LNCAP (cell line): ENCODE measurements around the gene ZNF620.

Experiments
- TF ChIP-seq, protein P1 (sequence below): fragments of 450-650 bp; IDR thresholded peaks from 2 replicates; pipeline ENCODE4 v1.5.1; 2017; ENCODE audit warnings: mild to moderate bottlenecking

Gene ZNF620

DNA sequence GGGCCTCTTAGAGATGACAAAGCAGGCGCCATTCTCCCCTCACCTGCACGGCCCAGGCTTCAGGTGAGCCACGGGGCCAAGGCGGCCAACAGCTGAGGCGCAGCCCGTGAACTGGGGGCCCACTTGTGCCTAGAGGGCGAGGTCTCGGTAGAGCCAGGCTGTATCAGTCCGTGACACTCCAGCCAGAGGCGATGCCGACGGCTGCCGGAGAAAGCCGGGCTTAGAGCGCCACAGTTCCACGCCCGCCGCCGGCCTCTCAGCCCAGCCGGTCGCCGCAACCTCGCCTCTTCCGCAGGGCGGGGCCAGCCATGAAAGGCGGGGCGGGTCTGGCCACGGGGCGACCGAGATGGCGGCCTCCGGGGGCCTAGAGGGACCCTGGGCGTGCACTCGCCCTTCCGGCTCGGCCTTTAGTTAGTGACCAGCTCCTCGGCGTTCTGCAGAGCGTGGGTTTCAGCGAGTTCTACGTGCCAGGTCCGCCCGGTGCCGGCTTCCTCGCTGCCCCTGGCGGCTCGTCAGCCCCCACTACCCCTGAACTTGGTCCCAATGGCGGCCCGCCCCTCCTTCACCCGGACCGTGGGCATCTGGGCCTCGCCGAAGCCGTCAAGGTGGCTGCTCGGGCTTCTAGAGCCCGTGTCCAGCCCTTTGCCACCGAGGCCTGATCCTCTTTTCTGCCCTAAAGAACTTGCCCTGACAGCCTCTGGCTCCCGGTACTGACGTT is 18.9 kb downstream of the ZNF620 start, which contains the start of gene ZNF621:
ZNF621 (plus strand) TSS at position 393 of the 718 bp plus-strand sequence. CDS start 881 bp downstream, outside the sequence.
- TF ChIP-seq, protein P1, sequence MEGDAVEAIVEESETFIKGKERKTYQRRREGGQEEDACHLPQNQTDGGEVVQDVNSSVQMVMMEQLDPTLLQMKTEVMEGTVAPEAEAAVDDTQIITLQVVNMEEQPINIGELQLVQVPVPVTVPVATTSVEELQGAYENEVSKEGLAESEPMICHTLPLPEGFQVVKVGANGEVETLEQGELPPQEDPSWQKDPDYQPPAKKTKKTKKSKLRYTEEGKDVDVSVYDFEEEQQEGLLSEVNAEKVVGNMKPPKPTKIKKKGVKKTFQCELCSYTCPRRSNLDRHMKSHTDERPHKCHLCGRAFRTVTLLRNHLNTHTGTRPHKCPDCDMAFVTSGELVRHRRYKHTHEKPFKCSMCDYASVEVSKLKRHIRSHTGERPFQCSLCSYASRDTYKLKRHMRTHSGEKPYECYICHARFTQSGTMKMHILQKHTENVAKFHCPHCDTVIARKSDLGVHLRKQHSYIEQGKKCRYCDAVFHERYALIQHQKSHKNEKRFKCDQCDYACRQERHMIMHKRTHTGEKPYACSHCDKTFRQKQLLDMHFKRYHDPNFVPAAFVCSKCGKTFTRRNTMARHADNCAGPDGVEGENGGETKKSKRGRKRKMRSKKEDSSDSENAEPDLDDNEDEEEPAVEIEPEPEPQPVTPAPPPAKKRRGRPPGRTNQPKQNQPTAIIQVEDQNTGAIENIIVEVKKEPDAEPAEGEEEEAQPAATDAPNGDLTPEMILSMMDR: no peak

DNA sequence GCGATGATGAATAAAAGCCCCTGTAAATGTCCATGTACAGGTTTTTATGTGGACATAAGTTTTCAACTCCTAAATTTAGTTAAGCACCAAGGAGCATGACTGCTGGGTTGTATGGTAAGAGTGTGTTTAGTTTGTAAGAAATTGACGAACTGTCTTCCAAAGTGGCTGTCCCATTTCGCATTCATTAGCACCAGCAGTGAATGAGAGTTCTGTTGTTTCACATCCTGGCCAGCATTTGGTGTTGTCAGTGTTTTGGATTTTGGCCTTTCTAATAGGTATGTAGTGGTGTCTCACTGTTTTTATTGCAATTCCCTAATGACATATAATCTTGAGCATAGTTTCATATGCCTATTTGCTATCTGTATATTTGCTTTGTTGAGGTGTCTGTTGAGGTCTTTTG is 22.6 kb downstream of the ZNF620 start:
- TF ChIP-seq, protein P1: no peak

GRCh38 chr3:40532252-40532651 is 26.4 kb downstream of the ZNF620 start:
- TF ChIP-seq, protein P1: no peak

- TF ChIP-seq, protein P1: no peak
These were observed 28.4 kb downstream of the ZNF620 start for GRCh38 chr3:40534283-40534682.

GRCh38 chr3:40546816-40547215 is 41.0 kb downstream of the ZNF620 start:
- TF ChIP-seq, protein P1: no peak

GRCh38 chr3:40550167-40550566 is 44.3 kb downstream of the ZNF620 start:
- TF ChIP-seq, protein P1: no peak

- TF ChIP-seq, protein P1: no peak
These were observed 51.8 kb downstream of the ZNF620 start for GRCh38 chr3:40557575-40558161.
